Stimulated activated CD8-positive, alpha-beta memory T cell treated with anti-CD3 and anti-CD28 coated beads, Interleukin-12 subunit alpha, Interleukin-12 subunit beta, amount 100 ng/mL, for 4 hours (primary cell): Measurements from ENCODE around the gene UXS1.

Experiments
- DNase-seq: peaks from one replicate; pipeline ENCODE4 v3.0.0-alpha.2; 2020; ENCODE audit warnings: low read depth

The UXS1 gene

GRCh38 chr2:106085181-106085940, 108.7 kb downstream of the UXS1 start:
- no peak for DNase-seq

GRCh38 chr2:106080959-106081358, 113.1 kb downstream of the UXS1 start:
- no peak for DNase-seq

- no peak for DNase-seq
Measured at GRCh38 chr2:106078096-106078495, 116.0 kb downstream of the UXS1 start.

- no peak for DNase-seq
Measured at GRCh38 chr2:106076941-106077340, 117.2 kb downstream of the UXS1 start.

GRCh38 chr2:106075048-106075447, 119.1 kb downstream of the UXS1 start:
- no peak for DNase-seq

- DNase-seq: no peak
Measured at GRCh38 chr2:106073678-106074406, 120.3 kb downstream of the UXS1 start.

- no peak for DNase-seq
Measured at GRCh38 chr2:106070181-106070580, 123.9 kb downstream of the UXS1 start.

- no peak for DNase-seq
Measured at GRCh38 chr2:106068451-106068850, 125.7 kb downstream of the UXS1 start.

GRCh38 chr2:106065983-106066820, 127.9 kb downstream of the UXS1 start:
- DNase-seq: no peak

- no peak for DNase-seq
Measured at GRCh38 chr2:106065268-106065982, 128.7 kb downstream of the UXS1 start.

- DNase-seq: no peak
Measured at GRCh38 chr2:106063181-106063580, 130.9 kb downstream of the UXS1 start.

GRCh38 chr2:106062627-106063026, 131.5 kb downstream of the UXS1 start:
- no peak for DNase-seq

- DNase-seq: no peak
Measured at GRCh38 chr2:106061611-106062349, 132.3 kb downstream of the UXS1 start.

GRCh38 chr2:106059416-106060065, 134.6 kb downstream of the UXS1 start:
- no peak for DNase-seq

GRCh38 chr2:106058469-106059137, 135.5 kb downstream of the UXS1 start:
- DNase-seq: no peak

- peak; percentile 20 for DNase-seq
Measured at GRCh38 chr2:106057206-106057605, 136.9 kb downstream of the UXS1 start.

- DNase-seq: no peak
Measured at GRCh38 chr2:106054880-106055655, 139.0 kb downstream of the UXS1 start.

GRCh38 chr2:106054321-106054720, 139.8 kb downstream of the UXS1 start:
- DNase-seq: no peak

GRCh38 chr2:106053581-106053980, 140.5 kb downstream of the UXS1 start:
- no peak for DNase-seq
